ENCODE measurements around the gene NPAS1. TPM values are rescaled to one million over a fixed set of nuclear protein-coding genes. Genes with fewer than 3 reads are reported as not detected.

NPAS1 gene
- total RNA-seq, 4 donors from 2014 or later = 0.44 TPM; not detected in 3

GRCh38 chr19:47012617-47013016, 7.0 kb upstream of the NPAS1 start:
- no peak for TF ChIP-seq CTCF (IDR thresholded peaks at IDR 0.05; ENCODE audit: low read depth)

GRCh38 chr19:47013041-47013517, 6.6 kb upstream of the NPAS1 start:
- no peak for TF ChIP-seq CTCF (IDR thresholded peaks at IDR 0.05; ENCODE audit: low read depth)

- no peak for TF ChIP-seq CTCF (IDR thresholded peaks at IDR 0.05; ENCODE audit: low read depth)
These were observed 714 bp upstream of the NPAS1 start for GRCh38 chr19:47018923-47019322.

- no peak for TF ChIP-seq CTCF (IDR thresholded peaks at IDR 0.05; ENCODE audit: low read depth)
These were observed 632 bp downstream of the NPAS1 start for GRCh38 chr19:47020132-47020805.

GRCh38 chr19:47020992-47021496, 1.4 kb downstream of the NPAS1 start:
- TF ChIP-seq CTCF (IDR thresholded peaks at IDR 0.05; ENCODE audit: low read depth) = no peak

- no peak for TF ChIP-seq CTCF (IDR thresholded peaks at IDR 0.05; ENCODE audit: low read depth)
These were observed 2.0 kb downstream of the NPAS1 start for GRCh38 chr19:47021536-47022139.

GRCh38 chr19:47022140-47022536, 2.5 kb downstream of the NPAS1 start:
- TF ChIP-seq CTCF (IDR thresholded peaks at IDR 0.05; ENCODE audit: low read depth) = no peak
